HEK293 (cell line): ENCODE data around the gene LGALS1.

Experiments
- AEBP2 ChIP-seq: fragments of 450-650 bp; formaldehyde crosslinking; IDR thresholded peaks from 2 replicates; pipeline ENCODE4 v1.5.1; 2016; ENCODE audit warnings: missing biosample characterization, missing genetic modification characterization, borderline replicate concordance
- CTCF ChIP-seq: fragments of 450-650 bp; formaldehyde crosslinking; IDR thresholded peaks from 2 replicates; pipeline ENCODE4 v1.5.1; 2016; ENCODE audit warnings: missing biosample characterization, missing genetic modification characterization
- ELK4 ChIP-seq: IDR thresholded peaks from 2 replicates; pipeline ENCODE4 v1.6.1; 2011; ENCODE audit warnings: mild to moderate bottlenecking, low read depth, low read length, borderline replicate concordance
- FEZF1 ChIP-seq: fragments of 450-650 bp; formaldehyde crosslinking; IDR thresholded peaks from 2 replicates; pipeline ENCODE4 v1.5.1; 2016; ENCODE audit warnings: missing biosample characterization, missing genetic modification characterization
- GFI1B ChIP-seq: fragments of 450-650 bp; formaldehyde crosslinking; IDR thresholded peaks from 2 replicates; pipeline ENCODE4 v1.5.1; 2016; ENCODE audit warnings: missing biosample characterization, missing genetic modification characterization
- HOXA7 ChIP-seq: sonication (generic); formaldehyde crosslinking; IDR thresholded peaks from 2 replicates; pipeline ENCODE4 v1.8.1; 2022; ENCODE audit warnings: missing genetic modification reagents, borderline replicate concordance
- KLF10 ChIP-seq: fragments of 450-650 bp; IDR thresholded peaks from 2 replicates; pipeline ENCODE4 v1.5.1; 2018; ENCODE audit warnings: missing biosample characterization, mild to moderate bottlenecking, missing genetic modification characterization
- RBAK ChIP-seq: fragments of 450-650 bp; formaldehyde crosslinking; IDR thresholded peaks from 2 replicates; pipeline ENCODE4 v1.5.1; 2016; ENCODE audit warnings: missing biosample characterization, missing genetic modification characterization
- SALL2 ChIP-seq: fragments of 450-650 bp; formaldehyde crosslinking; IDR thresholded peaks from 2 replicates; pipeline ENCODE4 v1.5.0; 2017; ENCODE audit warnings: missing biosample characterization, mild to moderate bottlenecking, missing genetic modification characterization, borderline replicate concordance
- SCRT2 ChIP-seq: fragments of 450-650 bp; formaldehyde crosslinking; IDR thresholded peaks from 2 replicates; pipeline ENCODE4 v1.5.1; 2016; ENCODE audit warnings: missing biosample characterization, missing genetic modification characterization
- YY2 ChIP-seq: fragments of 450-650 bp; formaldehyde crosslinking; IDR thresholded peaks from 2 replicates; pipeline ENCODE4 v1.5.1; 2016; ENCODE audit warnings: missing biosample characterization, missing genetic modification characterization
- ZBTB17 ChIP-seq: fragments of 450-650 bp; formaldehyde crosslinking; IDR thresholded peaks from 2 replicates; pipeline ENCODE4 v1.5.1; 2016; ENCODE audit warnings: missing biosample characterization, missing genetic modification characterization
- ZBTB20 ChIP-seq: fragments of 450-650 bp; formaldehyde crosslinking; IDR thresholded peaks from 2 replicates; pipeline ENCODE4 v1.5.1; 2016; ENCODE audit warnings: missing biosample characterization, missing genetic modification characterization
- ZBTB26 ChIP-seq: fragments of 450-650 bp; formaldehyde crosslinking; optimal IDR thresholded peaks from 2 replicates; pipeline ENCODE3; 2016; ENCODE audit warnings: missing biosample characterization, mild to moderate bottlenecking, missing genetic modification characterization
- ZBTB44 ChIP-seq: fragments of 450-650 bp; IDR thresholded peaks from 2 replicates; pipeline ENCODE4 v1.5.1; 2018; ENCODE audit warnings: missing biosample characterization, mild to moderate bottlenecking, missing genetic modification characterization
- ZFP41 ChIP-seq: fragments of 450-650 bp; formaldehyde crosslinking; IDR thresholded peaks from 2 replicates; pipeline ENCODE4 v1.5.1; 2016; ENCODE audit warnings: missing biosample characterization, missing genetic modification characterization, borderline replicate concordance
- ZNF121 ChIP-seq: fragments of 450-650 bp; formaldehyde crosslinking; IDR thresholded peaks from 2 replicates; pipeline ENCODE4 v1.5.1; 2016; ENCODE audit warnings: missing biosample characterization, missing genetic modification characterization
- ZNF155 ChIP-seq: fragments of 450-650 bp; formaldehyde crosslinking; IDR thresholded peaks from 2 replicates; pipeline ENCODE4 v1.5.1; 2016; ENCODE audit warnings: missing biosample characterization, missing genetic modification characterization
- ZNF157 ChIP-seq: fragments of 450-650 bp; formaldehyde crosslinking; IDR thresholded peaks from 2 replicates; pipeline ENCODE4 v1.5.1; 2016; ENCODE audit warnings: missing biosample characterization, missing genetic modification characterization
- ZNF16 ChIP-seq: fragments of 450-650 bp; formaldehyde crosslinking; IDR thresholded peaks from 2 replicates; pipeline ENCODE4 v1.5.1; 2016; ENCODE audit warnings: low read depth, missing biosample characterization, missing genetic modification characterization
- ZNF175 ChIP-seq: fragments of 450-650 bp; formaldehyde crosslinking; IDR thresholded peaks from 2 replicates; pipeline ENCODE4 v1.5.1; 2016; ENCODE audit warnings: missing biosample characterization, missing genetic modification characterization
- ZNF24 ChIP-seq: fragments of 450-650 bp; formaldehyde crosslinking; IDR thresholded peaks from 2 replicates; pipeline ENCODE4 v1.5.1; 2016; ENCODE audit warnings: missing biosample characterization, missing genetic modification characterization
- ZNF292 ChIP-seq: fragments of 450-650 bp; formaldehyde crosslinking; IDR thresholded peaks from 2 replicates; pipeline ENCODE4 v1.5.1; 2016; ENCODE audit warnings: low read depth, missing biosample characterization, missing genetic modification characterization, borderline replicate concordance
- ZNF350 ChIP-seq: fragments of 450-650 bp; formaldehyde crosslinking; IDR thresholded peaks from 2 replicates; pipeline ENCODE4 v1.5.0; 2017; ENCODE audit warnings: missing biosample characterization, mild to moderate bottlenecking, missing genetic modification characterization
- ZNF561 ChIP-seq: fragments of 450-650 bp; IDR thresholded peaks from 2 replicates; pipeline ENCODE4 v1.5.1; 2018; ENCODE audit warnings: missing biosample characterization, missing genetic modification characterization, borderline replicate concordance
- ZNF585B ChIP-seq: fragments of 450-650 bp; formaldehyde crosslinking; IDR thresholded peaks from 2 replicates; pipeline ENCODE4 v1.5.1; 2016; ENCODE audit warnings: missing biosample characterization, missing genetic modification characterization
- ZNF645 ChIP-seq: fragments of 450-650 bp; formaldehyde crosslinking; IDR thresholded peaks from 2 replicates; pipeline ENCODE4; 2016; ENCODE audit warnings: missing biosample characterization, missing genetic modification characterization
- ZNF776 ChIP-seq: fragments of 450-650 bp; formaldehyde crosslinking; IDR thresholded peaks from 2 replicates; pipeline ENCODE4 v1.5.0; 2017; ENCODE audit warnings: missing biosample characterization, missing genetic modification characterization, borderline replicate concordance
- ZNF785 ChIP-seq: fragments of 450-650 bp; formaldehyde crosslinking; IDR thresholded peaks from 2 replicates; pipeline ENCODE4 v1.5.1; 2016; ENCODE audit warnings: missing biosample characterization, missing genetic modification characterization
- ZNF791 ChIP-seq: fragments of 450-650 bp; formaldehyde crosslinking; IDR thresholded peaks from 2 replicates; pipeline ENCODE4 v1.5.1; 2016; ENCODE audit warnings: missing biosample characterization, missing genetic modification characterization
- ZSCAN5A ChIP-seq: fragments of 450-650 bp; formaldehyde crosslinking; IDR thresholded peaks from 2 replicates; pipeline ENCODE4 v1.5.1; 2016; ENCODE audit warnings: missing biosample characterization, missing genetic modification characterization

Gene LGALS1

GRCh38 chr22:37676736-37677492 is 1.5 kb downstream of the LGALS1 start (continued):
- no peak for TF ChIP-seq GFI1B (tag by site-specific recombination)
- TF ChIP-seq ZNF155 (tag by site-specific recombination): no peak
- peak; percentile 31 for TF ChIP-seq ZBTB26 (tag by site-specific recombination)
- no peak for TF ChIP-seq YY2 (tag by site-specific recombination)
- TF ChIP-seq ZNF585B: no peak
- TF ChIP-seq ZNF785: no peak
- TF ChIP-seq AEBP2: no peak
- TF ChIP-seq FEZF1 (tag by site-specific recombination): no peak
- no peak for TF ChIP-seq CTCF
- no peak for TF ChIP-seq ZNF175 (tag by site-specific recombination)
- no peak for TF ChIP-seq ZFP41
- no peak for TF ChIP-seq ZNF350 (tag by site-specific recombination)
- no peak for TF ChIP-seq HOXA7
- no peak for TF ChIP-seq SALL2 (tag by site-specific recombination)
- no peak for TF ChIP-seq ZNF776 (tag by site-specific recombination)
- TF ChIP-seq ZNF561: no peak; the same call in 1 of the 2 replicates
- no peak for TF ChIP-seq ZNF791 (tag by site-specific recombination)
- no peak; the same call in 1 of the 2 replicates for TF ChIP-seq ELK4
- peak; percentile 58 for TF ChIP-seq ZBTB20 (tag by site-specific recombination)
- TF ChIP-seq KLF10: peak; percentile 88; the same call in 1 of the 2 replicates
- no peak for TF ChIP-seq ZNF16
- TF ChIP-seq ZBTB17: no peak; the same call in 1 of the 2 replicates
- TF ChIP-seq ZNF292 (tag by site-specific recombination): no peak
- no peak; the same call in 1 of the 2 replicates for TF ChIP-seq ZSCAN5A (tag by site-specific recombination)
- TF ChIP-seq ZNF121: no peak
- no peak for TF ChIP-seq RBAK (tag by site-specific recombination)
- no peak for TF ChIP-seq ZNF157
- no peak for TF ChIP-seq ZNF645 (tag by site-specific recombination)
- TF ChIP-seq ZBTB44 (tag by site-specific recombination): no peak
- peak; percentile 100 for TF ChIP-seq ZNF24 (tag by site-specific recombination)
- peak; percentile 56 for TF ChIP-seq SCRT2 (tag by site-specific recombination)
